Caco-2 (cell line): ENCODE data around the gene STAT4. TPM values are rescaled to one million over a fixed set of nuclear protein-coding genes. Genes with fewer than 3 reads are reported as not detected.

Source experiments
- BruUV-seq: library from RNA; stranded (reverse); fragments of 400-500 nt; replicated peaks from 2 replicates; lab custom pipeline; 2021; lab: Mats Ljungman, UMichigan
- CTCF ChIA-PET: fragments of 300-600 bp; sonication (Branson Sonifier 250); formaldehyde crosslinking; loops from one replicate; lab custom pipeline; 2022; ENCODE audit warnings: antibody characterized with exemption; lab: Charles Lee
- POLR2A ChIA-PET: fragments of 300-600 bp; sonication (Branson Sonifier 250); formaldehyde crosslinking; loops from one replicate; lab custom pipeline; 2022; ENCODE audit warnings: antibody characterized with exemption; lab: Charles Lee
- DNase-seq, 2 experiments: peaks; one replicate each; pipeline versions ENCODE4 v3.0.0 to v3.0.0-alpha.2; 2020 to 2022
- H3K27me3 ChIP-seq: replicated peaks from 2 replicates; pipeline ENCODE4 v1.6.0; 2011; ENCODE audit warnings: low read length; ENCODE audit not compliant: control insufficient read depth, insufficient read depth
- H3K36me3 ChIP-seq: 2 replicates; pipeline ENCODE4 v1.5.1; 2011; ENCODE audit warnings: low read length; ENCODE audit not compliant: control insufficient read depth, insufficient read depth
- H3K4me1 ChIP-seq: fragments of 250-450 bp; sonication (Bioruptor Pico); 2 replicates; pipeline ENCODE4 v1.5.1; 2020; ENCODE audit warnings: mild to moderate bottlenecking
- H3K4me3 ChIP-seq: 2 replicates; pipeline ENCODE4 v1.5.1; 2011; ENCODE audit warnings: low read depth, mild to moderate bottlenecking, control low read depth, low read length
- H3K9me3 ChIP-seq: fragments of 250-450 bp; sonication (Bioruptor Pico); 2 replicates; pipeline ENCODE4 v1.5.1; 2020; ENCODE audit warnings: mild to moderate bottlenecking, moderate library complexity
- H3K27ac Mint-ChIP-seq: one replicate; pipeline ENCODE4 v1.8.0; 2022; ENCODE audit warnings: mixed read lengths; ENCODE audit not compliant: unreplicated experiment
- H3K27me3 Mint-ChIP-seq: one replicate; pipeline ENCODE4 v1.8.0; 2022; ENCODE audit warnings: mixed read lengths; ENCODE audit not compliant: insufficient read depth, unreplicated experiment
- H3K36me3 Mint-ChIP-seq: one replicate; pipeline ENCODE4 v1.8.0; 2022; ENCODE audit warnings: mild to moderate bottlenecking, mixed read lengths; ENCODE audit not compliant: insufficient read depth, unreplicated experiment
- H3K4me1 Mint-ChIP-seq: one replicate; pipeline ENCODE4 v1.8.0; 2022; ENCODE audit warnings: low read depth, mixed read lengths; ENCODE audit not compliant: unreplicated experiment
- H3K4me3 Mint-ChIP-seq: one replicate; pipeline ENCODE4 v1.8.0; 2022; ENCODE audit warnings: mild to moderate bottlenecking, moderate library complexity, mixed read lengths; ENCODE audit not compliant: unreplicated experiment
- H3K9me3 Mint-ChIP-seq: one replicate; pipeline ENCODE4 v1.8.0; 2022; ENCODE audit warnings: mixed read lengths; ENCODE audit not compliant: unreplicated experiment
- intact Hi-C: fragments of 100-400 bp; cut with micrococcal nuclease; formaldehyde crosslinking; loops from one replicate; pipeline ENCODE4 v1.10.0; 2022; ENCODE audit not compliant: unreplicated experiment
- total RNA-seq: library from RNA; stranded (reverse); gene quantifications from 2 replicates; pipeline ENCODE4 v1.2.3, GENCODE V29; 2022
- TF ChIP-seq, protein P1 (sequence below), 2 experiments: fragments of 200-600 bp in 1 of 2; IDR thresholded peaks; 1 replicate in 1 of 2; 2 replicates in 1 of 2; pipeline versions ENCODE4 v1.5.1 to v1.8.0; 2011 to 2022; ENCODE audit warnings: antibody characterized with exemption in 1 of 2, control low read depth in 1 of 2, inconsistent platforms in 1 of 2, low read depth in 1 of 2, low read length in 1 of 2, mild to moderate bottlenecking in 1 of 2, moderate library complexity in 1 of 2; ENCODE audit not compliant: insufficient read depth in 1 of 2, severe bottlenecking in 1 of 2, unreplicated experiment in 1 of 2

STAT4 gene
- total RNA-seq, 1 experiment from 2014 or later = 0.48 TPM

DNA sequence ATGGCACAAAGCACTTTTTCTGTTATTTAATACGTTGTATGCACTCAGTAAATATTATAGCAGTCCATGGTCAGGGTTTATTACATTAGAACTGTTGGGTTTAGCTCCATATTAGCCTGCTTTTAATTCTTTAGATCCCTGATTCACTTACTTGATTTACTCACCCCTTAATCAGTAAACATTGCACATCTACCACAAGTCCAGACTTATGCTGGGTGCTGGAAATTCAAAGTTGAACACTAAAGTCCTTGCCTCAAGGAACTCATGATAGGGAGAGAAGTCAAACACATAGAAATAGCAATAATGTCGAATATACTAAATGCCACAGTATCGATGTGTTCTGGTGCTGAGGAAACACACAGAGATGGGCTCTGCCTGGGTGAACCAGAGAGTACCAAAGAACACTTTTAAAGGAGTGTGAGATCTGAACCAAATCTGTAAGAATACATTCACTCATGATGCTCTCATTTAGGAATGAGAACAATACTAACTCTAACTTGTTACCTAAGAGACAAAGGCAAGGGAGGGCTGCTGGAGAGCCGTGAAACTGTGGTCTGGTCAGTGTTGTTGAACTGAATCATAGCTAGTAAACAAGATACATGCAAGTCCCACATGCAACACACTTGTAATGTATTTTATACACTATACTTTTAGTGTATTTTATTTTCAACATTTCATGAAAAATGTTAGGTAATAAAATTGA lies 4.9 kb downstream of the STAT4 start:
- CTCF ChIA-PET = no interaction called here
- no peak overlapping the region for H3K4me3 ChIP-seq
- no peaks in the 10 kb centered on the region for H3K27me3 ChIP-seq
- Mint-ChIP-seq H3K9me3 (no peaks in the 10 kb centered on the region), H3K27ac (no peak overlapping the region), H3K4me3 (no peak overlapping the region), H3K36me3 (no peaks in the 10 kb centered on the region), H3K27me3 (peaks cover 7% of the 10 kb centered on the region), H3K4me1 (no peaks in the 10 kb centered on the region)
- intact Hi-C loops = no loop called here
- no peaks in the 10 kb centered on the region for H3K4me1 ChIP-seq
- no TSS peak for BruUV-seq
- H3K36me3 ChIP-seq = no peaks in the 10 kb centered on the region
- TF ChIP-seq, protein P1, sequence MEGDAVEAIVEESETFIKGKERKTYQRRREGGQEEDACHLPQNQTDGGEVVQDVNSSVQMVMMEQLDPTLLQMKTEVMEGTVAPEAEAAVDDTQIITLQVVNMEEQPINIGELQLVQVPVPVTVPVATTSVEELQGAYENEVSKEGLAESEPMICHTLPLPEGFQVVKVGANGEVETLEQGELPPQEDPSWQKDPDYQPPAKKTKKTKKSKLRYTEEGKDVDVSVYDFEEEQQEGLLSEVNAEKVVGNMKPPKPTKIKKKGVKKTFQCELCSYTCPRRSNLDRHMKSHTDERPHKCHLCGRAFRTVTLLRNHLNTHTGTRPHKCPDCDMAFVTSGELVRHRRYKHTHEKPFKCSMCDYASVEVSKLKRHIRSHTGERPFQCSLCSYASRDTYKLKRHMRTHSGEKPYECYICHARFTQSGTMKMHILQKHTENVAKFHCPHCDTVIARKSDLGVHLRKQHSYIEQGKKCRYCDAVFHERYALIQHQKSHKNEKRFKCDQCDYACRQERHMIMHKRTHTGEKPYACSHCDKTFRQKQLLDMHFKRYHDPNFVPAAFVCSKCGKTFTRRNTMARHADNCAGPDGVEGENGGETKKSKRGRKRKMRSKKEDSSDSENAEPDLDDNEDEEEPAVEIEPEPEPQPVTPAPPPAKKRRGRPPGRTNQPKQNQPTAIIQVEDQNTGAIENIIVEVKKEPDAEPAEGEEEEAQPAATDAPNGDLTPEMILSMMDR (IDR thresholded peaks at IDR 0.05; ENCODE audit: insufficient read depth in 1 of 2, low read depth in 1 of 2, low read length in 1 of 2, severe bottlenecking in 1 of 2, unreplicated experiment in 1 of 2) = no peak
- no peak for DNase-seq
- no peaks in the 10 kb centered on the region for H3K9me3 ChIP-seq
- POLR2A ChIA-PET = no interaction called here

DNA sequence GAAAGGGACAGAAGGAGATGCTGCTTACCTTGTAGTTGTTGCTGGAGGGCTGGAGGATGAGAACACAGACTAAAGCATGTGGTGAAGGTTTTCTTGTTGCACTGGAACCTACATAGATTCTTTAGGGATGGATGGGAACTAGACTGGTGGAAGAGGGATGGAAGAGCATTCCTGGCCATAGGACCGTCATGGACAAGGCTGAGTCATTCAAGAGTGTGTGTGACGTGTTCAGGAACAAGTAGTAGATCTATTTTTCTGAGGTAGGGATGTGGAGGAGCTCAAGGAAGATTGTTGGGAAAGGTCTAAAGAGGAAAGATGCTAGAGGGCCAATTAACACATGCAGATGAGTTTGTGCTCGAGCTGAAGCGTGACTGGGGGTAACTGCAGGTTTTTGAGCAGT lies 6.6 kb downstream of the STAT4 start:
- H3K4me3 Mint-ChIP-seq = no peak overlapping the region
- BruUV-seq = no TSS peak
- no peaks in the 10 kb centered on the region for H3K9me3 Mint-ChIP-seq
- H3K4me1 Mint-ChIP-seq = no peaks in the 10 kb centered on the region
- TF ChIP-seq, protein P1 (IDR thresholded peaks at IDR 0.05; ENCODE audit: insufficient read depth in 1 of 2, low read depth in 1 of 2, low read length in 1 of 2, severe bottlenecking in 1 of 2, unreplicated experiment in 1 of 2) = no peak
- DNase-seq = no peak
- H3K27ac Mint-ChIP-seq = no peak overlapping the region
- CTCF ChIA-PET = interaction anchor here (1.0 kb wide), 1 partner anchor 92 kb away, joined by 3 read pairs; no protein-coding TSS in a partner anchor
- H3K27me3 Mint-ChIP-seq = peaks cover 9% of the 10 kb centered on the region
- POLR2A ChIA-PET = no interaction called here
- no peak overlapping the region for H3K4me3 ChIP-seq
- intact Hi-C loops = no loop called here
- no peaks in the 10 kb centered on the region for H3K36me3 Mint-ChIP-seq
- no peaks in the 10 kb centered on the region for H3K27me3 ChIP-seq
- H3K36me3 ChIP-seq = no peaks in the 10 kb centered on the region
- H3K9me3 ChIP-seq = no peaks in the 10 kb centered on the region
- H3K4me1 ChIP-seq = no peaks in the 10 kb centered on the region

DNA sequence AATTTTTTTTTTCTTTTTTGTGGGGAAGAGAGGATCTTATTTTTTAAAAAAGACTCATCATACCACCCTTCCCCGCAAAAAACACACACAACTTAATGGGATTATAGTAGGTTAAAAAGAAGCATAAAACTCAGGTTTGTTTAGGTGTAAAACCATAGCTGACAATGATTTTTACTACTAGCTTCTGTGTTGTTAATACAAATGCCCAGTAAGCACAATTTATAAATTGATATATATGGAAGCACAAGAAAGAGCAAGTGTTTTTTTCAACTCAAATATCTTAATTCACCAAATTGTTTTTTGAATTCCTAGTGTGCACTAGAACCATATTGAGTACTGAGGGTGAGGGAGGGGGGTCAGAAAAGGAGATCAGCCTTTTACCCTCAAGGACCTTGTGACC lies 7.0 kb downstream of the STAT4 start:
- Mint-ChIP-seq H3K4me1 (no peaks in the 10 kb centered on the region), H3K4me3 (no peak overlapping the region), H3K27ac (no peak overlapping the region), H3K9me3 (no peaks in the 10 kb centered on the region), H3K36me3 (no peaks in the 10 kb centered on the region), H3K27me3 (peaks cover 11% of the 10 kb centered on the region)
- H3K4me3 ChIP-seq = no peak overlapping the region
- intact Hi-C loops = no loop called here
- ChIA-PET CTCF (interaction anchor here (0.6 to 1.0 kb wide), 2 partner anchors 12 to 92 kb away, joined by 3 read pairs; no protein-coding TSS in a partner anchor), POLR2A (no interaction called here)
- H3K27me3 ChIP-seq = no peaks in the 10 kb centered on the region
- H3K36me3 ChIP-seq = no peaks in the 10 kb centered on the region
- no peaks in the 10 kb centered on the region for H3K4me1 ChIP-seq
- no TSS peak for BruUV-seq
- TF ChIP-seq, protein P1 (IDR thresholded peaks at IDR 0.05; ENCODE audit: insufficient read depth in 1 of 2, low read depth in 1 of 2, low read length in 1 of 2, severe bottlenecking in 1 of 2, unreplicated experiment in 1 of 2) = no peak
- H3K9me3 ChIP-seq = no peaks in the 10 kb centered on the region
- DNase-seq = no peak
